ENCODE measurements around the gene EFNA1.
"Not testable (repeated sequence)": the region's sequence is repeated elsewhere in the genome, so short reads cannot be mapped to it uniquely, and the experiment has no call there.

EFNA1 gene

GRCh38 chr1:155160128-155160527, 32.5 kb downstream of the EFNA1 start:
- Mint-ChIP-seq H3K9me3 (no peaks in the 10 kb centered on the region), H3K27me3 (no peaks in the 10 kb centered on the region), H3K36me3 (ENCODE audit: insufficient read depth) (peaks cover 4% of the 10 kb centered on the region), H3K4me3 (no peak overlapping the region), H3K27ac (no peak overlapping the region), H3K4me1 (ENCODE audit: low read depth in 2 of 2) (no peaks in the 10 kb centered on the region)
- ATAC-seq (replicated peaks) (no peak), DNase-seq (no peak)

- not testable (repeated sequence) for H3K27ac Mint-ChIP-seq; ATAC-seq (replicated peaks); H3K36me3 Mint-ChIP-seq (ENCODE audit: insufficient read depth); H3K4me1 Mint-ChIP-seq (ENCODE audit: low read depth in 2 of 2); H3K9me3 Mint-ChIP-seq; H3K4me3 Mint-ChIP-seq; H3K27me3 Mint-ChIP-seq; DNase-seq
These were observed 35.0 kb downstream of the EFNA1 start for GRCh38 chr1:155162631-155163030.

GRCh38 chr1:155163785-155164184, 36.1 kb downstream of the EFNA1 start:
- ATAC-seq (replicated peaks); DNase-seq; H3K27me3 Mint-ChIP-seq; H3K4me3 Mint-ChIP-seq; H3K36me3 Mint-ChIP-seq (ENCODE audit: insufficient read depth); H3K9me3 Mint-ChIP-seq; H3K27ac Mint-ChIP-seq: not testable (repeated sequence)
- H3K4me1 Mint-ChIP-seq (ENCODE audit: low read depth in 2 of 2): peaks cover 6 to 13% of the 10 kb centered on the region in 2 donors

- H3K9me3 Mint-ChIP-seq; H3K4me3 Mint-ChIP-seq; H3K27me3 Mint-ChIP-seq; ATAC-seq (replicated peaks); H3K27ac Mint-ChIP-seq; DNase-seq: not testable (repeated sequence)
- Mint-ChIP-seq H3K4me1 (ENCODE audit: low read depth in 2 of 2) (peaks cover 6 to 14% of the 10 kb centered on the region in 2 donors), H3K36me3 (ENCODE audit: insufficient read depth) (peaks cover 11% of the 10 kb centered on the region)
These were observed 36.9 kb downstream of the EFNA1 start for GRCh38 chr1:155164625-155165024.

GRCh38 chr1:155166051-155166470, 38.4 kb downstream of the EFNA1 start:
- no peak for ATAC-seq (replicated peaks)
- Mint-ChIP-seq H3K27ac (no peak overlapping the region), H3K4me1 (ENCODE audit: low read depth in 2 of 2) (peaks cover 9 to 14% of the 10 kb centered on the region in 2 donors), H3K9me3 (no peaks in the 10 kb centered on the region), H3K27me3 (no peaks in the 10 kb centered on the region), H3K4me3 (no peak overlapping the region), H3K36me3 (ENCODE audit: insufficient read depth) (peaks cover 20% of the 10 kb centered on the region)
- DNase-seq: no peak

GRCh38 chr1:155166471-155167165, 38.9 kb downstream of the EFNA1 start:
- H3K4me1 Mint-ChIP-seq (ENCODE audit: low read depth in 2 of 2): peaks cover 9 to 14% of the 10 kb centered on the region in 2 donors
- no peaks in the 10 kb centered on the region for H3K9me3 Mint-ChIP-seq
- H3K27ac Mint-ChIP-seq: no peak overlapping the region
- ATAC-seq (replicated peaks) (no peak), DNase-seq (no peak)
- no peaks in the 10 kb centered on the region for H3K27me3 Mint-ChIP-seq
- peaks cover 20% of the 10 kb centered on the region for H3K36me3 Mint-ChIP-seq (ENCODE audit: insufficient read depth)
- no peak overlapping the region for H3K4me3 Mint-ChIP-seq

GRCh38 chr1:155167166-155168104, 39.8 kb downstream of the EFNA1 start:
- Mint-ChIP-seq H3K9me3 (no peaks in the 10 kb centered on the region), H3K27ac (no peak overlapping the region), H3K4me1 (ENCODE audit: low read depth in 2 of 2) (peaks cover 15 to 19% of the 10 kb centered on the region in 2 donors), H3K4me3 (peak overlapping the region; percentile 44 to 72), H3K27me3 (no peaks in the 10 kb centered on the region), H3K36me3 (ENCODE audit: insufficient read depth) (peaks cover 28% of the 10 kb centered on the region)
- peak; percentile 83 for ATAC-seq (replicated peaks)
- DNase-seq: peak; percentile 80 to 85 (median 81)

- H3K4me1 Mint-ChIP-seq (ENCODE audit: low read depth in 2 of 2): peaks cover 19 to 23% of the 10 kb centered on the region in 2 donors
- H3K27ac Mint-ChIP-seq; ATAC-seq (replicated peaks); H3K27me3 Mint-ChIP-seq; H3K9me3 Mint-ChIP-seq; DNase-seq: not testable (repeated sequence)
- peaks cover 34% of the 10 kb centered on the region for H3K36me3 Mint-ChIP-seq (ENCODE audit: insufficient read depth)
- H3K4me3 Mint-ChIP-seq: peak overlapping the region in 1 of 2 donors; percentile 72
These were observed 40.4 kb downstream of the EFNA1 start for GRCh38 chr1:155168105-155168445.

GRCh38 chr1:155168456-155169210, 41.0 kb downstream of the EFNA1 start:
- DNase-seq (no peak), ATAC-seq (replicated peaks) (no peak)
- H3K27me3 Mint-ChIP-seq: no peaks in the 10 kb centered on the region
- H3K36me3 Mint-ChIP-seq (ENCODE audit: insufficient read depth): peaks cover 37% of the 10 kb centered on the region
- no peak overlapping the region for H3K4me3 Mint-ChIP-seq
- no peak overlapping the region for H3K27ac Mint-ChIP-seq
- H3K4me1 Mint-ChIP-seq (ENCODE audit: low read depth in 2 of 2): peaks cover 24 to 28% of the 10 kb centered on the region in 2 donors
- no peaks in the 10 kb centered on the region for H3K9me3 Mint-ChIP-seq

GRCh38 chr1:155169541-155169940, 41.9 kb downstream of the EFNA1 start:
- DNase-seq (no peak), ATAC-seq (replicated peaks) (no peak)
- H3K36me3 Mint-ChIP-seq (ENCODE audit: insufficient read depth): peaks cover 39% of the 10 kb centered on the region
- no peaks in the 10 kb centered on the region for H3K9me3 Mint-ChIP-seq
- no peak overlapping the region for H3K27ac Mint-ChIP-seq
- H3K27me3 Mint-ChIP-seq: no peaks in the 10 kb centered on the region
- peaks cover 30 to 34% of the 10 kb centered on the region in 2 donors for H3K4me1 Mint-ChIP-seq (ENCODE audit: low read depth in 2 of 2)
- H3K4me3 Mint-ChIP-seq: no peak overlapping the region

- H3K9me3 Mint-ChIP-seq: no peaks in the 10 kb centered on the region
- H3K27ac Mint-ChIP-seq: no peak overlapping the region
- no peaks in the 10 kb centered on the region for H3K27me3 Mint-ChIP-seq
- H3K4me3 Mint-ChIP-seq: no peak overlapping the region
- H3K4me1 Mint-ChIP-seq (ENCODE audit: low read depth in 2 of 2): peaks cover 36 to 38% of the 10 kb centered on the region in 2 donors
- ATAC-seq (replicated peaks) (no peak), DNase-seq (no peak)
- H3K36me3 Mint-ChIP-seq (ENCODE audit: insufficient read depth): peaks cover 42% of the 10 kb centered on the region
These were observed 42.6 kb downstream of the EFNA1 start for GRCh38 chr1:155170101-155170785.

- no peak for DNase-seq
- Mint-ChIP-seq H3K27ac (no peak overlapping the region), H3K4me3 (peak overlapping the region in 1 of 2 donors; percentile 99), H3K27me3 (no peaks in the 10 kb centered on the region), H3K9me3 (no peaks in the 10 kb centered on the region), H3K4me1 (ENCODE audit: low read depth in 2 of 2) (peaks cover 36 to 38% of the 10 kb centered on the region in 2 donors), H3K36me3 (ENCODE audit: insufficient read depth) (peaks cover 42% of the 10 kb centered on the region)
- no peak for ATAC-seq (replicated peaks)
These were observed 43.1 kb downstream of the EFNA1 start for GRCh38 chr1:155170806-155171205.

Measured in effector memory CD8-positive, alpha-beta T cell (primary cell).